NCI-H2029 (cell line): ENCODE measurements around the gene LINGO1.

Experiments
- DNase-seq: peaks from one replicate; lab custom pipeline; 2025; lab: John Stamatoyannopoulos, UW

The LINGO1 gene

DNA sequence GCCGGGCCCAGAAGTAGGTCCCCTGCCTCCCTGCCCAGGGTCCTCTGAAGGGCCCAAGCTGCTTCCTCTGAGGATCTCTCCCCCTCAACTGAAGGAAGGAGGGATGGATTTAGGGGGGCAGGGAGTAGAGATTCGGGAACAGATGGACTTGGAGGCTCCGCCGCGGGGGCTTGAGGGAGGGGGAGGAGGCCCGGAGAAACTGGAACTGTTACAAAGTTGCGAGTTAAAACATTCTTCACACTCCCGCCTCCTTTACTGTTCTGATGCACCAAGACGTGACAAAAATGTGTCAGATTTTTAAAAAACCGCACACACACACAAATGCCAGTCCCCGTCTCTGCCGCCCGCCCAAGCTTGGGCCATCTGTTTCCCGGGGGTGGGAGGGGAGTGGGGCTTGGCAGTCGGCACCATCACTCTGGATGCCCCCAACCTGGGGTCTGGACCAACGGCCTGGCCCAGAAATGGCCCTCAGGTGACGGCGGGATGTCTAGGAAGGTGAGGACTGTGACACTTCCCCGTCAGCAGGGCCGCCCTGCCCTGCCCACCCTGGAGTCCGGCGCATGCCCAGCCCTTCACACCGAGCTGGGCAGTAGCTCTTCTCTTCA, 25.0 kb upstream of the LINGO1 start:
- DNase-seq: no peak

DNA sequence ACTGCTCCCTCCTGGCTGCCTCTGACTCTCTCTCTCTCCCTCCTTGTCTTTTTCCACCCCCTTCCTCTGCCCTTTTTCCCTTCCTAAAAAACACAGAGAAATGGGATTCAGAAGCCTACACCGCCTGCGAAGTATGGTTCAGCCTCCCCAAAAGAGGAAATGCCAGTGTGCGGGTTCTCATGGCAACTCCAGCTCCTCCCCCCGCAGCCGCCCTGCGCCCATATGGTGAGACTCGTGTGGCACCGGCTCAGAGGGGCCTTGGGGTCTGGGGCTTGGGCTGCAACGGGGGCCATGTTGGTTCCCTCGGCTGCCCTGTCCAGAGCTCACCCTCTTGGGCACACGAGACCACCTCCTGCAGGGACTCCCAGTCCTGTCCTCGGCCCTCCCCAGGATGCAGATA, 23.6 kb upstream of the LINGO1 start:
- DNase-seq: no peak

DNA sequence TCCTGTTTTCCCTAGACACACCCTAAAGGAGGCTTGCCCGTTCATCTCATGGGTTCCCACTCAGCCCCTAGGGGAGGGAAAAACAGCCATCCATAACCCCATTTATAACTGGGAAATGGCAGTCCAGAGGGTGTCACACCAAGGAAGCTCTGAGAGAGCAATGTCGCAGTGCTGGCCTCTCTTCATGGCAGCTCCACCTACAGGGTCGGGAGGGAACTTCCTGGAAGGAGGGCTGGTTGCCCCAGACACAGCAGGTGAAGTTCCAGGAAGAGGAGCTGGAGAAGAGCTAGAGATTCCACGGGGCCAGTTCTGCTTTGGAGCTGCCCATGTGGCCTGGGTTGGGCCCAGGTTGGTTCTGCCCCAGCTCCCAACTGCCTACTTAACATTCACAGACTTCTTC, 22.3 kb upstream of the LINGO1 start:
- no peak for DNase-seq

DNA sequence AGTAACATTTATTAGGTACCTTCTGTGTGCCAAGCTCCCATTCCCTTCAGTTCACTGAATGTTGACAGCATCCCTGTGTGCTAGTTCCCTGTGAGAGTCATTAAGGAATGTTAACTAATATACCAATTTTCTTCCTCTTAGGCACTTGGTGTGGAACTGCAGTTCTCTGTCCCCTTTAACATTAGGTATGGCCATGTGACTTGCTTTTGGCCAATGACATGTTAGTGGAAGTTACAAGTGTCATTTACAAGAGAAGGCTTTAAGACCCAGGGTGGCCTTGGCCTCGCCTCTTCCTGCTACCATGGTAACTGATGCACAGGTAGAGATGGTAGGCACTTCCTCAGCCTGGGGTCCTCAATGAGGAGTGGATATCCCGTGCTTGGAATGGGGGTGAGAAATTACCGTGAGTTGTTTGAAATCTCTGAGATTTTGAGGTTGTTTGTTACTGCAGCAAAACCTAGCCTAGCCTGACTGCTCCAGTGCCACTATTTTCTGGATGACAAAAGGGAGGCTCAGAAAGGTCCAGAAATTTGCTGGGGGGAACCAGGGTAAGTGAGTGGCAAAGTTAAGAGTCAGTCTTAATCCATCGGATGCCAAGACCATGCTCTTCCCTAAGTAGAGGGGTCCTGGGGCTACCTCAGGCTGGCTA, 21.2 kb upstream of the LINGO1 start:
- no peak for DNase-seq

DNA sequence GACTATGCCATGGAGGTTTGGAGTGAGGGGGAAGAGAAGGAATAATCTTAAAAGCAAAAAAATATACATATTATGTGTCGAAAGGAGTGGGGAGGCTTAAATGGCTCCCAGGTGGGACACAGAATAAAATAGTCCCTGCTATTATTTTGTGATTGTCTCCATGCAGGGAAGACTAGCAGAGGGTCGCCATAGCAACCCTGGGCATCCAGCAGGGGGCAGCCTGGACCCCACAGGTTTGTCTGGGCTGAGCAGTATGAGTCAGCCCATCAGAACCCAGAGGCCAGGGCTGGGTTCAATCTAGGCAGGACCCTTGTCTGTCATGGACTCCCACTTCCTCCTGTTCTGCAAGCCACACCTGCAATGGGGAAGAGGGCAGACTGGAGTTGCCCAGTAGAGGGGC, 17.6 kb upstream of the LINGO1 start:
- DNase-seq: no peak

DNA sequence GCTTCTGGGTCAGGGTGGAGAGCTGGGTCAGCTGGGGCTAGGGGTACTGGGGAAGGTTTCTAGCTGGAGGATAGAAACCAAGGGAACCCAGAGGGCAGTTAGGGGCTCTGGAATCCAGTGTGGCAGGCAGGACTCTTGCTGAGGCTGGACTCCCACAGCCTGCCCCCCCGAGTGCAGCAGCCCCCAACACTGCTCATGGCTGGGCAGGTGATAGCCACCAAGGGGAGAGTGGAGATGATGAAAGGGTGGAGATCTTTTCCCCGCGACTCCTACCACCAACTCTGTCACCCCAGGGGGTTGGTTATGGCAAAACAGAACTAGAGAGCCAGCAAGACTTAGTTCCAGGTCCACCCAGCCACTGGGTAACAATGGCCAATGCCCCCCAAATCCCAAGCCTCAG, 16.9 kb upstream of the LINGO1 start:
- no peak for DNase-seq

DNA sequence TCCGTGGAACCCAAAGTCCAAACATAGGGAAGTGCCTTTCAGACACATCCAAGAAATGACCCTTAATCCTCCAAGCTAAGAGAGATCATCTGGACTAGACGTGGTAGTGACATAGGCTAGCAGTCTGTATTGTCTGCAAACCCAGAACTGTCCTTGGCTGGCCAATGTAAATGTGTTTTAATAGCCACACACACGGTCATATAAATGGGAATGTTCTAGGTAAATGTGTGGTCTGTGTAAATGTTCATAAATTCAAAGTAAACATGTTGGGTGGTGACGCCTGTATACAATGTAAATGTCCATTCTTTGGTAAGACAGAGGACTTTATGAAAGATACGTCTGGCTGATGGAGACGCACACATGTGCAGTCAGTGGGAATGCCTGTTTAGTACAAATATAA, 16.3 kb upstream of the LINGO1 start:
- no peak for DNase-seq

DNA sequence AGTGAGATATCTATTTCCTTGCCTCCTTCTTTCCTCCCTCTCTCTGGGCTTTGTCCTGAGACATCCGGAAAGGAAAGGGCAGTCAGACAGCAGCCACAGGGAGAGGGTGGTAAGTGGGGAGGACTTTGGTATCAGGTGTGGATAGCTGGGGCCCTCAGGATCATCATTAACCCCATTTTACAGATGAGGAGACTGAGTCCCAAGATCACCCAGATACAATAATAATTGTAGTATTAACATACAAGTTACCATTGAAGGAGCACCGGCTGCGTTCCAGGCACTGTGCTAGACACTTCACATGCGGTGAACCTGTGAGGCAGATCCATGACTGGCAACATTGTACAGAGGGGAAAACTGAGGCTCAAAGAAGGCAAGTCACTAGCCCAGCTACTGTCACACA, 15.2 kb upstream of the LINGO1 start:
- no peak for DNase-seq

DNA sequence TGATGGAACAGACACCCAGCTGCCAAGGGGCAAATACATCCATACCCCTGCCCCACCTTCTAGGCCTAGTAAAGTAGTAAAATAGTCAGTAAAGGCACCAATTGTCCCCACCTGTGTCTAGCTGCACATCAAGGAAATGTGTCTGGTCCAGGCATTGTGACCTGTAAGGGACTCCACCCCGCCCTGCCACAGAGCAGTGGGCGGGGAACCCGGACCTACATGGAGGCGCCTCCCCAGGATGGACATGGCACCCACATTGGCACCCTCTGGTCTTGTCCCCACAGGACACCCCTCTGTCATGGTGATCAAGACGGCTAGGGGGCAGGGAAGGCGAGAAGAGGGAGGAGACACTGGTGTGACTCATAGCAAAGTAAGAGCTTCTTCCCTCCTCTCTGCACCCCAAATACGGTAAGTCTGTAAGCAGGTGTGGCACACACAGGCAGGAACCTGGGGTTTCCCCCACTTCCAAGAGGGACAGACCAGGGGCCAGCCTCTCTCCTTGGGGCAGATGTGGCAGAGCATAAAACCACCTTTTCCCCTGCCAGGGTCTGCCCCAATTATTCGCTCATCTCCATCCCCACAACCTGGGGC, 13.5 kb upstream of the LINGO1 start:
- no peak for DNase-seq

DNA sequence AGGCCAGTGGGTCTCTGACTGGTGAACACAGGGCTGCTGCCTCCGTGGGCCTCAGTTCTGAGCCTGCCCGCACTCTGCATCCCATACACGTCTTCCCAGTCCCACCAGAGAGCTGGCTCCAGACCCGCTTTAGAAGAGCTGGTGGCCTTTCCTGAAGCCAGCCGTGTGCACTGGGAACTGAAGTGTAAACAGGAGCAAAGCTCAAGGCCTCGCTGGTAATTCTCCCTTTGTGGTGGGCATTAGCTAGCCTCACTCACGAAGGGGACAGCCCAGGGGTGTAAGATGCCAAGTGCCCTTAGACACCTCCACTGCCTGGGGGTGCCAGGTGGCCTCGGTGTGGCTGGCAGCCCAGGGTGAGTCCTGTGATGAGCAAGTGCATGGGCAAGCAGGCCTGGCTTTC, 12.9 kb upstream of the LINGO1 start:
- no peak for DNase-seq

DNA sequence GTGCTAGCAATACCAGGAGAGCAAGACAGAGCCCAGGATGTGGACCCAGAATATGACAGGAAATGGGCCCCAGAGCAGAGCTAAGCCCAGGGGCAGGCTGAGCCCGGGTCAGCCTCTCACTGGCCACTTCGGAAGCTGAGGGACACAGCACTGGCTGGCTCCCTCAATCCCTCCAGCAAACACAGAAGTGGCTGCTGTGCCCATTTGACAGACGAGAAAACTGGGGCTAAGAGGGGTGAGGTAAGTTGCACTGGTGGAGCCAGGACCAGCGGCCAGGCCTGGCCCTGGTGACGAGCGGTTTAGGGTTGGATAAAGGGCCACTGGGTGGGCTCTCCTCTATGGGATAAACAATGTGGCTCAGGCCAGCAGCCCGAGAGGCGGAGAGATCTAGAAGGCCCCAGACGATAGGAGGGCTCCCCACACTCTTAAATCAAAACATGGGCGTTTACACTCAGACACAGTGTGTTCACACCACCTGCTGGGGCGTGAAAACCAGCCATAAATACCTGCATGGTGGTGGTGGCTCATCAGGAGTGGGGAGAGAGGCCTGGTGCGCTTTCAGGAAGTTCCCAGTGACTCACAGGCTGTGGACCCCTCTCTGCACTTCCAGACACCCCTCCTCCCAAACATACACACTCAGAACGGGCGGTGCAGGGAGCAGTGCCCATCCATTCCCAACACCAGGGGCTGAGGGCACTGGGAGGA, 12.0 kb upstream of the LINGO1 start:
- no peak for DNase-seq

DNA sequence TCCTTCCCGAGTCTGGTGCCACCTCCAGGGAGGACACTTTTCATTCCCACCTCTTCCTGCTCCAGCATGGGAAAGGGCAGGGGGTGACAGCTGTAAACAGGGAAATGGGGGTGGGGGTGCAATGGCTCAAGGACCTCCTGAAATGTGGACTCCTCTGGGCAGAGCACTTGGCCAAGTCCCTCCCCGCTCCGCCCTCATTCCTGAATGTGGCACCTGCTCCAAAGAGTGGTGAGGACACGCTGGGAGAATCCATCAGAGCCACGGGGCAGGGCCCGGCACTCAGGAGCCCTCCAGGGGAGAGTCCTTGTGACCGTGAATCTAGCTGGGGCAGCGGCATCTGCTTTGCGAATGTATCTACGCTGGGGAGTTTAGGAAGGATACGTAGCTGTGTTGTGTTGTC, 11.1 kb upstream of the LINGO1 start:
- no peak for DNase-seq

DNA sequence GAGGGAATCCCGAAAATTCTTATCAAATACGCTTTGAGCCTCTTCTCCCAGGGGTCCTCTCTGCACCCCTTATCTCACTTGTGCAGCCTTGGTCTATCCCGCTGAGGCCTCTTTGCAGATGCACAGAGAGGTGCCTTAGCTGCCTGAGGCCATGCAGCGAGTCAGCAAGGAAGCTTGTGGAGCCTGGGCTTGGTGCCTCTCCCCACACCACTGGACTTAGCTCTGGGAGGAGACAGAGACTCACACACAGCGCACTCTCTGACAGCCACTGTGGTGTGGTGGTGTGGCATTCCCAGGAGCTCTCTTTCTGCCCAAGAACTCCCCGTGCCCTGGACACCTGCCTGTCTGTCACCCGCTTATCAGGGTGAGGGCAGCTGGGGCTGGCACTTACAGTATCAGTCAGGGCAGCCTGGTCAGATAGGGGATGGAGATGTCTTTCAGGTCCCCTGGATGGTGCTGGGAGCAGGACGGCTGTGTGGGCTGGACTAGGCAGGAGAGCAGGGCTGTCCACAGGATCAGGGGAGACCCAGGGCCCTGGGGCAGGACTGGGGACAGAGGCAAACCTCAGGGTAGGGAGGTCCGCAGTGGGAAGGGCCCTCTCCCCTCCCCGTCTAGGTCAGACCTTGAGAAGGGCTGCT, 10.2 kb upstream of the LINGO1 start:
- DNase-seq: no peak

DNA sequence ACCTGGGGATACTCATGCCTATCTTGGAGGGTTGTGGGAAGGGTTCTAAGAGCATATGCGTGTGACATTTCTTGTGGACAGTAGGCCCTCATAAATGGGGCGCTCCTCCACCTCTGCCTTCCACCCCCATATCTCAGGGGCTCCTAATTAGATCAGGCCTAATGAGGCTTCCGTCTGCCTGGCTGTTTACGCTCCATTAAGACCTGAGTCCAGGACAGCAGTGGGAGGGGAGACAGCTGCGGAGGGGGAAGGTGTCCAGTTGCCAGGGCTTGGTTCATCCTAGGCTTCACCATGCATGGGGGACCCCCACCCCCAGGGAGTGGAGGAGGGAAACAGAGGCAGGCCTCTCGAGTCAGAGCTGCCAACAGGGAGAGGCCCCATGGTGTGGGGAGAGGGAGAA, 9.3 kb upstream of the LINGO1 start:
- no peak for DNase-seq

DNA sequence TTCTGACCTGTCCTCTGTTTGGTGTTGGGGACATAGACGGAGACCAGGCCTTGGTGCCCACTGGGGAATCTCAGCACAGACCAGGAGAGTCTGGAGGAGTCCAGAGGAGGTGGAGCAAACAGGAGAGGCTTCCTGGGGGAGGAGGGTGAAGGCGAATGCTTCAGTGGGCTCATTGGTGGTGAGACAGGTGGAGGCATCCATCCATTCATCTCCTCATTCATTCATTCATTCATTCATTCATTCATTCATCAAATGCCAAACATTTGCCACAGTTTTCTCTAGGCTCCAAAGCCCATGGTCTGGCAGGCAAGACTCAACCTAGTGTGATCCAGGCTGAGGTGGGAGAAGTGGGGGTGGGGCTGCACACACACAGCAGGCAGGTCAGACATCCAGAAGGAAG, 7.9 kb upstream of the LINGO1 start:
- no peak for DNase-seq

DNA sequence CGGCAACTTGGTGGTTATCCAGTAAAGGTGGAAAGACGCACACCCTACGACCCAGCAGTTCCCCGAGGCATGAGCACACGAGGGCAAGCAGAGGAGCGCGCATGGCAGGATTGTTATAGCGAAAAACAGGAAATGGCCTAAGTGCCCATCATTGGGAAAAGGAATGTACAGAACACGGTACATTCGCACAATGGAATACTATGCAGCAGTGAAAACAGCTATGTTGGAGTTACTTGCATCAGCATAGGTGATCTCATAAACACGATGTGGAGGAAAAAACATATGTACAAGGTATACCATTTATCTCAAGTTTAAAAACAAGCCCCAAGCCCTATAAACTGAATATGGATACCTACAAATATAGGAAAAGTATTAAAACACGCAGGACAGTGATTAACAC, 6.7 kb upstream of the LINGO1 start:
- no peak for DNase-seq

DNA sequence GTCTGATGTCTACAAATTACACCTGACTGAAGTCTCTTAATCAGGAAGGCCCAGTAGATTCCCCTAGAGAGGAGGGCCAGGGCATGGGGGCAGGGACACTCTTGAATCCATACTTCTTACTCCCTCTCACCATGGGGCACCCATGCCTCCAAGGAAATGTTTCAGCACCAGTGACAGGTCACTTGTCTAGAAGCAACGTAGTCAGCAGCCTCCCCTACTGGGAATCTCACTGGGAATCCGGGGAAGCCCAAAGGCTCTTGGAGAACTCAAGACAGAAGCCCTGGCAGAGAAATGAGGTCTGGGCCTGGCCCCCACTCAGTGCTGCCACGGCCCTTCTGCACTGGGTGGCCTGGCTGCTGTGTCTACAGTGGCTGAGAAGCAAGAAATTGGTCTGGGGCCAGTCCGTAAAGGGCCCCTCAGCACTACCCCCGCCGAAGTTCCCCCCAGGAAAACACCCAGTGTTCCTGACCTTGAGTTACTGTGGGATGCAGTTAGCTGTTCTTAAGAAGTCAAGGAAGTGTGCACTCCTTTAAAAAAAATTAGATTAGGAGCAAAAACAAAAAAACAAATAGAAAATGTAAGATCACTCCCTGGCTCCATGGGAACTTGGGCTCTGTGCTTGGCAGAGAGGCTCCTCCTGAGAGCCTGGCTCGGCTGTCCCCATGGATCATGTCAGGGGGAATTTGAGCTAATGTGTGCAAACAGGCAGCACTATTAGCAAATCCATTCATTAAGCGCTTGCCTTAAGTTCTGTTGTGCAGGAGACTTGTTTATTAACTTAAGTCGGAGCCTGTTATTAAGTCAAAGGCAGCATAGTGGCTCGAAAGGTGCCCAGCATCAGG, 5.4 kb upstream of the LINGO1 start:
- no peak for DNase-seq

DNA sequence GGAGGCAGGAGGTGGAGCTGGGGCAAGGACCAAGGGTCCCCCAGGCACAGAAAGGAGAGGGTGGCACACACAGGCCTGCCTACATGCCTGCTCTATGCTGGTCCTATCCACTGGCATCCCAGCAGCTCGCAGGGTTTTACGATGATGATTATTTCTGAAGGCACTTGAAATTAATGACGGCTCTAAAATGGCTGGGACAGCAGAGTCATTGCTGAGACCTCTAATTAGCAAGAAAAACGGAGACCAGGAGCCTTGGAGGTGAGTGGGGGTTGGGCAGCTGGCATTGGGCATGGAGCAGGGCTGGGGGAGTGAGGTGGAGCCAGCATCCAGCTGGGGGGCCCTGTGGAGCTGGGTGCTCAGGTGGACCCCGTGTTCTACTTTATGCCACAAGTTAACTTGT, 3.5 kb upstream of the LINGO1 start:
- no peak for DNase-seq

DNA sequence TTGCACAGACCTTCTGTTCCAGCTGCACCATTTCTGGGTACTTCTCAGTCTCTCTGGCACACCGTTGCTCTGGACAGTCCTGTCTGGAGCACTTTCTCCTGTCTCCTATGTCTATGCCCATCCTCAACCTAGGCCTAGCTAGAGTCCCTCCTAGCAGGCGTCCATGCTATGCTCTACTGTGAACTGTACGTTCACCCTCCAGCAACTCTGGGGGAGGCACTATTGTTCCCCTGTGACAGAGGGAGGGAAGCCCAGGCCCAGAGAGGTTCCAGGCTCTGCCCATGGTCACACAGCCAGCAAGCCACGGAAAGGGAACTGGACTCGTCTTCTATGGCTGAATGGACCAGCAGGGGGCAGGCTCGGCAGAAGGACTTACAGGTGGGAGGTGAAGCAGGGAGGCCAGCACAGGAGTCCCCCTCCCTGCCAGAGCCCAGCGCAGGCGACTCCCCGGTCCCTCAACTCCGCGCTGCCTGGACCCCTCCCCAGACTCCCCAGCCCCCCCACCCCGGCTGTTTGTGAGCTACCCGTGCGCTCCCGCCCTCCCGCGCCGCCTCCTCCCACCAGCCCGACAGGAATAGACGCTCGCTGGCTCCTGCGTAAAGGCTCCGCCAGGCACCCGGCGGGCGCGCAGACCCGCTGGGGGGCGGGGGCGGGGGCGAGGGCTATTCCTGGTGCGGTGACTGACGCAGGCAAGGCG, 1.7 kb upstream of the LINGO1 start:
- no peak for DNase-seq

DNA sequence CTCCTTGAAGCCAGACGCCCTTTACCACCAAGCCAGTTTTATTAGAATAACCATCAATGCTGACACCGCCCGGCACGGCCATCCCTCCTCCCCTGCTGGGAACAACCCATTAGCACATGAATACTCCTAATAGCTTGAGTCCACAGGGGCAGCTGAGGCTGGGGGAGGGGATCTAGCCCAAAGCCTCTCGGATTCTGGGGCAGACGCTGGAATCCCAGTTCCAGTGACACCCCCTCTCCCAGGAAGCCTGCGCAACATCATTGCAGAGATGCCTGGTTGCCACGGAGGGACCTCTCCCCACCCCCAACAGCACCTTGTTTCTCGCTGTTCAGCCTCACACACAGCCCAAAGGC, 1.2 kb upstream of the LINGO1 start:
- no peak for DNase-seq

DNA sequence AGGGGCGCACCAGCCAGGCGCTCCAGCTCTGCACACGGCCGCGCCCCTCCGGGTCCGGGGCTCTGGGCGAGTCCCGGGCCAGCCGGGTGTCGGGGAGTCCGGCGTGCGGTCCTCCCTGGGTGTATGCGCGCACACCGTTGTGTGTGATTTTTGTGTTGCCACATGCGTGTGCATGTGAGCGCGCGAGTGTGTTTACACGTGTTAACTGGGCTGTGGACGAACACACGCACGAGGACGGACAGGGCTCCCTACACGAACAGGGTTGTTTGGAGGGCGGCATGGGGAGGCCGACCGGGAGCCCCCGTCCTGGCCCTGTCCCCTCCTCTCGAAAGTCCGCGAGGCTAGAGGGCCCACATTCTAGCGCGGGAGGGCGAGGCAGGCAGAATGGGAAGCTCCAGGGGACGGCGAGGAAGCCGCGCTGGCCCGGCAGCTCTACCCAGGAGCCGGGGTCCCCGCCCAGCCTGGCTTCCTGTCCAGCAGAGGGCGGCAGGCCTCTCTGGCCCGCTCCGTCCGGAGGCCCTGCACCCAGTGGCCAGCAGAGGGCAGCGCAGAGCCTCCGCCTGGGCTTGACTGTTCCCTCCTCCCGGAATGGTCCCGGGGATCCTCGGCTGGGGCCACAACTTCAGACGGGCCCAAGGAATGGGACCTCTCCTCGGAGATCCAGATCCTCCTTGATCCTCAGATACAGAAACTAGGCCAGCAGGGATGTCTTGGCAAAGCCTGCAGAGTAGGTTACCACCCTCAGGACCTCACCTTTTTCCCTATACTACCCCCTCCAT, 611 bp upstream of the LINGO1 start:
- DNase-seq: peak; percentile 26
